Iris pigment epithelial cell (primary cell): ENCODE measurements around the gene TBC1D9.
"Not testable (repeated sequence)": the region's sequence is repeated elsewhere in the genome, so short reads cannot be mapped to it uniquely, and the experiment has no call there.

ENCODE experiments used
- DNase-seq: peaks from one replicate; pipeline ENCODE4 v3.0.0-alpha.2; 2011; ENCODE audit warnings: low read depth

The TBC1D9 gene

DNA sequence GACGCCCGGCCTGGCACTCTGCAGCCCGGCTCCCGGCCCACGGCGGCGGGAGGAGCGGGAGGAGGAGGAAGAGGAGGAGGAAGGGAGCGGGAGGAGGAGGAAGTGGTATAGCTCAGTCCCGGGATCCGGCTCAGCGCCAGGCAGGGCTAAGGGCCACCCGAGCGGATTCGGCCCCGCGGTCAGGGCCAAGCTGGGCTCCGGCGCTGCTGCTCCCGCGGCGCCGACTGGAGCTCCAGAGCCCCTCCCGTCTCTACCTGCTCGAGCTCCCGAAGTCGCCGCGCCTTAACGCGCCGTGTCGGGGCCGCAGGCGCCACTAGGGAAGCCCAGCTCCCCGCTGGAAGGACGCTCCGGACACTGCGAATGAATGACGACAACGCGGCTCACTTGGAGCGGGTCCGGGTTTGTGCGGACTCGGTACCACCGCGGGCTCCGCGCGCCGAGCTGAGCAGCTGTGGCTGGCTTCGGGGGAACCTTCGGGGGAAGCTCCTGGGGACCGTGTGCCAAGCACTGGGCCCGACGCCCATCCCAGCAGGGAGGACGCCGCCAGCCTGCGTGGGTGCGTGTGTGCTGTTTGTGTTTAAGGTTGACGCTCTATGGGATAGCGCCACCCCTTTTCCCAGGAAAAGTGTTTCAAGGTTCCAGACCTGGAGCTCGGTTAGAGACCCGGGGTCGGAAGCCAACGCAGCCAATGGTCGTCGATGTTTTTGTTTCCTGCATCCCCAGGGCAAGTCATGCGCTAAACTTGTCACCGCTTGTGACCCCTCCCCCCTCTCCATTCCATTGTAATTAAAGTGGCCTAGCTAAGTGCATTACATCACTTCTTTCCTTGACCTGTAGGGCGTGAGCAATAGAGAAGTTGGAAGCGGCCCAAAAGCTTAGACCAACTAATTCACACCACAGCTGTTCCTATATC, at the start of gene TBC1D9:
TSS of gene TBC1D9 (minus strand) at position 67 of the 913 bp plus-strand sequence. CDS start 340 bp downstream, outside the sequence.
- DNase-seq = peak; percentile 71

GRCh38 chr4:140805293-140805692, 49.1 kb upstream of the TBC1D9 start:
- no peak for DNase-seq

DNA sequence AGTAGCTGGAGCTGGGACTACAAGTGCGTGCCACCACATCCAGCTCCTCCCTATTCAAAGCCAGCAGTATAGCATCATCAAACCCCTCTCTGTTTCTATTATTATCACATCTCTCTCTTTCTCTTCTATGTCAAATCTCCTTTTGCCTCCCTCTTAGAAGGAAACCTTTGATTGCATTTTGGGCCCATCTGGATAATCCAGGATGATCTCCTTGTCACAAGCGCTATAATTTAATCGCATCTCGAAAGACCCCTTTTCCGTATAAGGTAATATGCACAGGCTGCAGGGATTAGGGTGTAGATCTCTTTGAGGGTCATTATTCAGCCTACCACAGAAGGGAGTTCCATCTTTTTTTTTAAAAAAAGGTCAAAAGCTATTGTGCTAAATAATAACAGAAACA, 46.4 kb upstream of the TBC1D9 start:
- no peak for DNase-seq

- DNase-seq = no peak
Observed at GRCh38 chr4:140800666-140801065, 44.5 kb upstream of the TBC1D9 start.

DNA sequence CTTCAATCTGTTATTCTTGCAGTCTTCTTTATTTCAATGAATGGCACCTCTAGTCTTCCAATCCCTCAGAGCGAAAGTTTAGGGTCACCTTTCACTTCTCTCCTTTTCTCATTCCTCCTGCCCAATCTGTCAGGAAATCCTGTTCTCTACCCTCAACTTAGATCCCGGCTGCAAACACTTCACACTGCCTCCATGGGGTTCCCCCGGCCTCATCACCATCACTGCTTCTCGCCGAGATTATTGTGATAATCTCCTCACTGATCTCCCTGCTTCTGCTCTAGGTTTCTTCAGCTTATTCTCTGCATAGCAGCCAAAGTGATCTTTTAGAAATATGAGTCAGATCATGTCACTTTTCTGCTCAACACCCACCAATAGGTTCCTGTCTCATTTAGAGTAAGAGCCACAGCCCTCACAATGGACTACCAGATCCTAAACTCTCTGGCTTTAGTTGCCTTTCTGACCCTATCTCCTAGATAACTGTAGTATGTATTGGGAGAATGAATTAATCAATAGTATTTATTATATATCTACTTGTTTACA, 43.6 kb upstream of the TBC1D9 start:
- no peak for DNase-seq

DNA sequence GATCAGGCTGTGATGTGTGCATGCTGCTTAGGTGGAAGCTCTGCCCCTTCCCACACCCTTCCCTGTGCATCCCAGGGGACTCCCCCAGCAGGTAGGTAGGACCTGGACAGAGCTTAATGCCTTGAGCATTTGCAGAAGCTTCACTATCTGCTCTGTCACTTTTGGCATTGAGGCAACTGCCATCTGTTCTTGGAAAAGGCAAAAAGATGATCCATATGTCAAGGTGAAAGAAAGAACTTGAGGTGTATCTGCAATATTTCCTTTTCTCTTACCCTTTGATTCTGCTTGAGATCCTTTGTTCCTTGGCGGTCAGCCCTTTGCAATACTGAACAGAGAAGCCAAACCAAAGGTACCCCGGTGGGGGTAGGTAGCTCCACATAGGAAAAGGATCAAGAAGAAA, 37.1 kb upstream of the TBC1D9 start:
- DNase-seq = no peak

- DNase-seq = peak; percentile 12
Observed at GRCh38 chr4:140790765-140791164, 34.6 kb upstream of the TBC1D9 start.

- no peak for DNase-seq
Observed at GRCh38 chr4:140790171-140790570, 34.0 kb upstream of the TBC1D9 start.

DNA sequence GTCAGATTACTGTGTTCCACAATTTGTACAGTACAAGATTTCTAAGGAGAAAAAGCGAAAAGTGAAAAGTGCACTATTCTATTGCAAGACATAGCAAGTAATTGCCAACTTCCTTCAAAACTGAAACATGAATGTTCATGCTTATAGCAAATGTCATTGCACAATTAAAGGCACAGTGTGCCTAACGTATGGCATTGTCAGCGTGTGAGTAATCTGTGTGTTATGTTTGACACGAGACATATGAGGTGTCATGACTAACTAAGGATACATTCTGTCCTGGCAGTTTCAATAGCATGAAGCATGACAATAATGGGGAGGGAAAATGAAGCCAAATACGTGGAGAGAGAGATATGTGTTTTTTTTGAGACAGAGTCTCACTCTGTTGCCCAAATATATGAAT, 33.6 kb upstream of the TBC1D9 start:
- DNase-seq = peak; percentile 15

- not testable (repeated sequence) for DNase-seq
Observed at GRCh38 chr4:140782787-140783186, 26.6 kb upstream of the TBC1D9 start.

DNA sequence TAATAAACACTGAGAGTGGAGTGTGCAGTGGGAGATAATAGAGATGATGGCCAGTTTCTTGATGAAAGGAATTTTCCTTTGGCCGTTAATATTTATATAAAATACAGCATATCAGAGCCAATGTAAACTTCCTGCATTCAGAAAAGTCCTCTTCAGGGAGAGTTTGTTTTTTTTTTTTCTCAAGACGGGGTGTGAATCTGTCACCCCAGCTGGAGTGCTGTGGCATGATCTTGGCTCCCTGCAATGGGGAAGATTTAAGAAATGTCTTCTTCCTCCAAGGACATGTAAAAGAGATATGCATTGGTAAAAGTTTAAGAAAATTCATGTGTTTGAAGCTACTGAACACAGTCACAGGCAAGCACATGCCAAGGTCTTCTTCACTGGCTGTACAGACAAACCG, 25.4 kb upstream of the TBC1D9 start:
- peak; percentile 8 for DNase-seq

GRCh38 chr4:140777894-140778293, 21.7 kb upstream of the TBC1D9 start:
- DNase-seq = no peak

GRCh38 chr4:140777386-140777785, 21.2 kb upstream of the TBC1D9 start:
- DNase-seq = no peak

DNA sequence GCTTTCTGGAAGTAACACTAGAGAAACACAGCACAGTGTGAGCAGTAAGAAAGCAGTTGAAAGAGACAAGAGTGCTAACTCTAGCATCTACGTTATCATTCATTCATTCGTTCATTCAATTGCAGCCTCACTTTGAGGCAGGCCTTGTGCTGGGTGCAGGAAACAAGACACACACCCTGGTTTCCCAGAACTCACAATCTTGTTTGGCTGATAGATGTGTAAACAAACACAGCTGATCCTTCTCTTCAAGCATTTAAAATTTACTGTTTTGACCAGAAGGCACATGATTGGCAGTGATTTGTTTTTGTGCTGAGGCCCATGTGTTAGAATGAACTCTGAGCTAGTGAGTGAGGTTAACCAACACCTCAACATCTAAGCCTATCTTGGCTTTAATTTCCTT, 20.4 kb upstream of the TBC1D9 start:
- no peak for DNase-seq

DNA sequence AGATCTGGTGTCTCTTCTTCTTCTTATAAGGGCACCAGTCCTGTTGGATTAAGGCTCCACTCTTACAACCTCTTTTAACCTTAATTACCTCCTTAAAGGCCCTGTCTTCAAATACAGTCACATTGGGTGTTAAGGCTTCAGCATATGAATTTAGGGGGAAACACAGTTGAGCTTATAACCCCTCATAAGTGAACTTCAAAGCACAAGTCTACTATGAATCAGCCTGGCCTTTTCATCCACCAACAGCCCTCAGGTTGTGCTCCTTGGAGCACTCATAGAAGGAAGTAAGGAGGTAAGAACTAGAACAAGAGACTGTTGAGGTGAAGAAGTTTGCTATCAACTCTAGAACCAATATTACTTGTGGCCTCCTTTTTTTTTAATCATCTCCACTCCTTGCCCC, 18.8 kb upstream of the TBC1D9 start:
- no peak for DNase-seq

- no peak for DNase-seq
Observed at GRCh38 chr4:140774510-140774909, 18.3 kb upstream of the TBC1D9 start.

- DNase-seq = peak; percentile 28
Observed at GRCh38 chr4:140769209-140769608, 13.0 kb upstream of the TBC1D9 start.

DNA sequence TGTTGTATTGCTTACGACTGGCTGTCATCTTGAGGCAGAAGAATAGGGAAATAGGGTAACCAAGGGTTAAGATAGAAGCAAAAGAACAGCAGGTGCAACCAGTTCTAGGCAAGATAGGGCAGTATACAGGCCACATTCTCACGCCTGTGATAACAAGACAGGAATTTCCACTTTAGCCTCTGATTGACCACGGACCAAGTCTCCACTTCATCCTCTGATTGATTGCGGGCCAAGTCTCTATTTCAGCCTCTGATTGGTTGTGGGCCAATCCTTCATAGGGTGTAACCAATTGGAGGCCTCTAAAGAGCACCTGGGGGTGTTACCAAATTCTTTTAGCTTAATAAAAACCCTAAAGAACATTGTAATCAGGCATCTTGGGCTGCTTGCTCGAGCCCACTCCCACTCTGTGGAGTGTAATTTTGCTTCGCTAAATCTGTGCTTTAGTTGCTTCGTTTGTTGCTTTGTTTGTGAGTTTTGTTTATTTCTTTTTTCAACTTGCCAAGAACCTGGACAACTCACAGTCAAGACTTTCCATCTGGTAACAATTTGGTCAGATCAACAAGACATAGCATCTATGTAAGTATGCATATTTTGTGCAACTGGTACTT, 8.7 kb upstream of the TBC1D9 start:
- DNase-seq = peak; percentile 40

DNA sequence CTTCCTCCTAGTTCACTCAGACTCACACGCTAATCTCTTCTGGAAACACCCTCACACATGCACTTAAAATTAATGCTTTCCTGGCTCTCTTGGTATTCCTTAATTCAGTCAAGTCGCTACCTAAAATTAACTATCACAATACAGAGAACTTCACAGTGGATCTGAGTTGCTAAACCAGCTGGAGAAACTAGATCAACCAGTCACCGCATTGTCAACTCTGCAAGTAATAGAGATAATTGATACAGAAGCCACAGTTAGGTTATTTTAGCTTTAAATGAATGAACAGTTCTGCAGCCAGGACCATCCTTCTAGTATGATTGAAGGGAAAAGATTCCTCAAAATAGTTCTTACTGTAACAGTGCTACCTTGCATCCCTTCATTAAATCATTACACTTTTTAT, 6.0 kb upstream of the TBC1D9 start:
- DNase-seq = no peak

DNA sequence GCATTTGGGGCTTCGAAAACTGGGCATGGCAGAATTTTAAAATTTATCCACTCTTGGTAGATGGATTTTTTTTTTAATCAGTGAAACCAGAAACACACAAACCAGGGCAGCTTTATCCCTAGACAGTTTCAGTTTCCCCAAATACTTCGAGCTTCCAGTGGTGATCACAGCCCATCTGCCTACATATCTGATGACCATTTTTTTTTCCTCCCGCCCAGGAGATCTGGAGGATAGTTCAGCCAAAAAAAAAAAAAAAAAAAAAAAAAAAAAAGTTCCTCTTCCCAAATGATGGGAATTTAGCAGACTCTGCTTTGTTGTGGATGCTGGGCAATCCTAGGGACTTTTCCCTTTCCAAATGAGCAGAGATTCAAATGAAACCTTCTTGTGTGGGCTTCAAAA, 1.0 kb upstream of the TBC1D9 start:
- DNase-seq = no peak

GRCh38 chr4:140755774-140756318, 339 bp downstream of the TBC1D9 start:
- peak; percentile 67 for DNase-seq

- no peak for DNase-seq
Observed at GRCh38 chr4:140754918-140755773, 1.0 kb downstream of the TBC1D9 start.
